HG03280 (cell line): Measurements from ENCODE around the gene SZRD1.
A peak's percentile ranks its signal among the peaks of the same experiment; 100 is the strongest.

Experiments used
- ATAC-seq: cut with Tn5 transposase; IDR thresholded peaks from one replicate; pipeline ENCODE4 v1.9.1; 2021; ENCODE audit warnings: mild to moderate bottlenecking, moderate library complexity; ENCODE audit not compliant: unreplicated experiment

The SZRD1 gene

GRCh38 chr1:16436946-16437474 lies 70.0 kb downstream of the SZRD1 start, which contains the start of gene SPATA21:
SPATA21 (minus strand) TSS chr1:16437424; CDS start chr1:16431371, 6,053 bp downstream.
- no peak for ATAC-seq

- ATAC-seq, result no peak
Measured at GRCh38 chr1:16438516-16438915, 71.5 kb downstream of the SZRD1 start.

- no peak for ATAC-seq
Measured at GRCh38 chr1:16438924-16439323, 71.9 kb downstream of the SZRD1 start.

- ATAC-seq, result peak; percentile 18
Measured at GRCh38 chr1:16440131-16440469, 73.1 kb downstream of the SZRD1 start.

GRCh38 chr1:16440470-16441281 lies 73.6 kb downstream of the SZRD1 start, which contains the start of gene NECAP2:
NECAP2 (plus strand) TSS chr1:16440724; CDS start chr1:16440762, 38 bp downstream.
- peak; percentile 88 for ATAC-seq

- ATAC-seq, result no peak
Measured at GRCh38 chr1:16441282-16441665, 74.2 kb downstream of the SZRD1 start.

- no peak for ATAC-seq
Measured at GRCh38 chr1:16442265-16442664, 75.2 kb downstream of the SZRD1 start.

- ATAC-seq, result no peak
Measured at GRCh38 chr1:16442941-16443340, 75.9 kb downstream of the SZRD1 start.

- no peak for ATAC-seq
Measured at GRCh38 chr1:16443975-16444770, 77.1 kb downstream of the SZRD1 start.

GRCh38 chr1:16445052-16445451 lies 78.0 kb downstream of the SZRD1 start:
- ATAC-seq, result no peak

GRCh38 chr1:16446116-16446515 lies 79.1 kb downstream of the SZRD1 start:
- ATAC-seq, result no peak

DNA sequence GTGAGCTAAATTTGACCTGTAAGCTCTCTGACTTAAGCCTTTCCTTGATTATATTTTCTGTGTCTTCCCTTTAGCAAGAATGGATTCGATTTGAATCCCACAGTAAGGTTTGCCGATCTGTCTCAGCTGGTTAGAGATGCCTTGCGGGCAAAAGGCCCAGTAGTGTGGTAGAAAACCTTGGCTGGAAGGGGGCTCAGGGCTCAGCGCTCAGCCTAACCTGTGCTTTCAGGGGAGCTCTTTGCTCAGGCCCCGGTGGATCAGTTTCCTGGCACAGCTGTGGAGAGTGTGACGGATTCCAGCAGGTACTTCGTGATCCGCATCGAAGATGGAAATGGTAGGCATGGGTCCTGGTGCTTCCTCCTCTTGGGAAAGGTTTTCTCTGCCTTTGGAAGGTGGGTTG lies 80.6 kb downstream of the SZRD1 start:
- no peak for ATAC-seq
